NCI-H526 treated with DMSO at 0.1 percent for 48 hours (cell line): Measurements from ENCODE around the gene P2RY10.
"Not testable (repeated sequence)": the region's sequence is repeated elsewhere in the genome, so short reads cannot be mapped to it uniquely, and the experiment has no call there.

Source experiments
- DNase-seq: peaks from one replicate; lab custom pipeline; 2025; lab: John Stamatoyannopoulos, UW

P2RY10 gene, protein sequence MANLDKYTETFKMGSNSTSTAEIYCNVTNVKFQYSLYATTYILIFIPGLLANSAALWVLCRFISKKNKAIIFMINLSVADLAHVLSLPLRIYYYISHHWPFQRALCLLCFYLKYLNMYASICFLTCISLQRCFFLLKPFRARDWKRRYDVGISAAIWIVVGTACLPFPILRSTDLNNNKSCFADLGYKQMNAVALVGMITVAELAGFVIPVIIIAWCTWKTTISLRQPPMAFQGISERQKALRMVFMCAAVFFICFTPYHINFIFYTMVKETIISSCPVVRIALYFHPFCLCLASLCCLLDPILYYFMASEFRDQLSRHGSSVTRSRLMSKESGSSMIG

GRCh38 chrX:78945186-78945912 lies at the start of gene P2RY10:
TSS of gene P2RY10 (plus strand) at chrX:78945391. CDS start at chrX:78960521, 15,130 bp downstream.
- no peak for DNase-seq

DNA sequence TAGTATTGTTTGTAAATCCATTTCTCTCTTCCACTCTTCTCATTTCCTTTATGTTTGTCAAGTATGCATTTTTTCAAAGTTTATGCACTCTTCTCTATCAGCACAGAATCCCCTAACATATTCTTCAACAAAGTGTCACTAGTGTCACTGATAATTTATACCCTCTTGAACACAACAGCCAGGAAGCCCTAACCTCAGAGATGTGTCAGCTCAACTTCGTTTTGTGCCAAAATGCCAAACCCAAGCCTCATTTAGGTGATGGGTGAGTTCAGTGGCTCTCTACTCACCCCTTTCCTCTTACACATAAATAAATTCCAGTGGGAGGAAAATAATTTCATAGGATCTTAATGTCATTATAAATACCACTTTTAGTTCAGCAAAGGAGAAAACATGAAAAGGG lies 22.4 kb upstream of the P2RY10 start:
- no peak for DNase-seq

DNA sequence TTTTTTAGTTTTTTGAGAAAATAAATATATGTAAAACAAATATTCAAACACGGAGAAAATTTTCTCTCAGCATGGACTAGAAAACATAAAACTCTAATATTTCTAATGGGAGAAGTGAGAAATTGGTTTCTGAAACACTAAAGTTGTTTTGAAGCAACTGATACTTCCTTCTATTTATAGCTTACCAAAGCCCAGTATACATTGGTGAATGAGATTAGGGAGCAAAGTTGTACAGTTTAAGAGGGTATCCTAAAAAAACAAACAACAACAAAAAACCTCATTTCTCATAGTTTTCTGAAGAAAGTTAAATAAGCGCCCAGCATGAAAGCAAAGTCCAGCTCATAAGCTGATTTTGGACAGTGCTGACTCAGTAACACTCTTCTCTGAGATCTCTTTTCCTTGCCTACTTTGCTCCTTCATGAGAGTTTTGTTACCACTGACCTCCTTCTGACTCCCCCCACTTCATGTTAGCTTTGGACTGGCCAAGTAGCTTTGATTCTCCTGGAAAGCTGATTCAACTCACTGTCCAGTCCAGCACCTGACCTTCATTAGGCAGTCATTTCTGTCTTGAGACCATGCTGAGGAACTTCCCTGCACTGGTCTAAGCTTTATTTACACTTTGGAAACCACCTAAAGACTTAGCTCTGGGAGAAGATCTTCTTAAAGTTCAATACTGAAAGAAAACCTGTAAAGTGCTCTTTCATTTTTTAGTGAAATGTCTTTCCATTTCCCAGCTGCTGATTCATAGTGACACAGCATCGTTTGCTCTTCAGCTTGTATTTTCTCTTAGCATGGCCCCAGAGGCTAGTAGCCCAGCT lies 21.8 kb upstream of the P2RY10 start:
- DNase-seq = no peak

DNA sequence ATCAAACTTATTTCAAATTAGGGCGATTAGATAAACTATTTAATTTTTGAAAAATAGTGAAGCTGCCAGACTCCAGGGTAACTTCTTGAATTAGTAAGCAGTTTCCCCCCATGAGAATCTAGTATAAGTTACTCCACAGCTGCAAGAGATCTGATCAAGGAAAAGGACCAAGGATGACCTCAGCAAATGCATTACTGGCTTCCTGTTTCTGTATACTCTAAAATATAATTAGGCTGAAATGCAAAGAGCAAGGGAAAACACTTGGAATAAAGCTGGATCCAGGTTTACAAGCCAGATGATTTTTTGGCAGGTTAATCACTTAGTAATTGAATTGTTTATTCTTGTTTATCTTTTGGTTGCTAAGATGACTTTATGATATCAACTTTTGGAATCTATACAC lies 13.4 kb upstream of the P2RY10 start:
- no peak for DNase-seq

- no peak for DNase-seq
These were observed 10.3 kb upstream of the P2RY10 start for GRCh38 chrX:78934866-78935265.

- no peak for DNase-seq
These were observed 840 bp upstream of the P2RY10 start for GRCh38 chrX:78944351-78944750.

GRCh38 chrX:78946178-78946931 lies 1.2 kb downstream of the P2RY10 start:
- DNase-seq = no peak

DNA sequence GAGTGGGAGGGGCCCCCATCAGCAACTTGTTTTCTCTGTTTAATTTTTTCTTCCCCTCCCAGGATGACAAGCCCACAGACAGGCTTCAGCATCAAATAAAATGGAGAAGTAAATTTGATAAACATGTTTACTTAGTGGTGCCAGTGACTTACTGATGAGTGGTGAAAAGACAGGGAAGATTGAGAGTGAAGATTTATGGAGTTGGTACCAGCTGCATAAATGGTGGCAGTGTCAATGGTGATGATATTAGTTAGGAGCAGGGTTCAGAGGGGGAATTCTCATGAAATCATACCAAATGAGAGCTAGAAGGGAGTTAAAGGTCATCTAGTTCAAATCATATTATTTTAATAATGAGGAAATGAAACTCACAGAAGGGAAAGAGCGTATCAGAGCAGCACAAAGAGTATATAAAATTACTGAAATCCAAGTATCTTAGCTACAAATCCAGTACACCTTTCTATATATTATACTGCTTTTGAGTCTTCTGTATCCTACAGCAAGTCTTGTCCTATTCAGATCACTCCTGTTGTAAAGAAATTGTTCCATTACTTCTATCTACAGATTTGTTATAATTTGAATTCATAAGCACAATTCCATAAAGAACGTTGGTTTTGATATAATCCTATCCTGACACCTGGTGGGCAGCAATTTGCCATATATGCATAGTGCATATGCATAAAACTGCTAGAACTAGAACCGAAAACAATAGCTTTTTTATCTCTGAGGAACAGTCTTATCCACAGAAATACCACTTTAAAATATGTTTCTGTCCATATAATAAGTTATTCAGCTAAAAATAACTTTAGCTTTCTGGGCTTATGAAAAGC lies 5.0 kb downstream of the P2RY10 start:
- no peak for DNase-seq

GRCh38 chrX:78957049-78957767 lies 12.0 kb downstream of the P2RY10 start:
- DNase-seq = no peak

- DNase-seq = no peak
These were observed 12.6 kb downstream of the P2RY10 start for GRCh38 chrX:78957768-78958130.

DNA sequence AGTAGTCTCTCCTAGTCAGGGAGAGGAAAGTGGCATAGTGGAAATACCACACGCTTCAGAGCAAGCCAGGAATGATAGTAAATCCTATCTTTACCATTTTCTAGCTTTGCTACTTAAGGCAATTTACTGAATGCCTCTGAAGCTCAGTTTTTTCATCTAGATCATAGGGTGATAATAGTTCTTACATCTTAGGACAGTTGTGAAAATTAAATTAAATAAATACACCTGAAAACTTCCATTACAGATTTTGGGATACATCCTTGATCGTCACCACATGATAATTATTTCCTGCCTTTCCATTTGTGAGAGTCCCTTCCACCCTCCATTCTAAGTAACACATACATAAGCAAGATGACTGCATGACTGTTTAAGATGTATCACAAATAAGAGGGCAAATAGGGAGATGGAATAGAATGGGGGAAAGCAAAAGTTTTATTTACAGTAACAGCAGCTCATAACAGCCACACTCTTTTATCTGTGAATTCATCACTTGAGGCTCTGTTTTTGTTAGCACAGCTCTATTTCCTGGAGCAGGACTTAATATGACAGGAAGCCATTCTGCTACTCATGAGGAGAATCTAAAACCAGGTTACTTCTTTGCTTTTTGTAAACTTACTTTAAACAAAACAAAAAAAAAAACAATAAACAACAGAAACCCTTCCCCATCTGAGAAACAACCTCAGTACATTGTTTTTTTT lies 13.4 kb downstream of the P2RY10 start:
- DNase-seq = no peak

DNA sequence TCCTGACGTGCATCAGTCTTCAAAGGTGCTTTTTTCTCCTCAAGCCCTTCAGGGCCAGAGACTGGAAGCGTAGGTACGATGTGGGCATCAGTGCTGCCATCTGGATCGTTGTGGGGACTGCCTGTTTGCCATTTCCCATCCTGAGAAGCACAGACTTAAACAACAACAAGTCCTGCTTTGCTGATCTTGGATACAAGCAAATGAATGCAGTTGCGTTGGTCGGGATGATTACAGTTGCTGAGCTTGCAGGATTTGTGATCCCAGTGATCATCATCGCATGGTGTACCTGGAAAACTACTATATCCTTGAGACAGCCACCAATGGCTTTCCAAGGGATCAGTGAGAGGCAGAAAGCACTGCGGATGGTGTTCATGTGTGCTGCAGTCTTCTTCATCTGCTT lies 15.7 kb downstream of the P2RY10 start:
- no peak for DNase-seq

GRCh38 chrX:78964598-78964997 lies 19.4 kb downstream of the P2RY10 start:
- no peak for DNase-seq

- no peak for DNase-seq
These were observed 34.7 kb downstream of the P2RY10 start for GRCh38 chrX:78979789-78980464.

GRCh38 chrX:78989349-78989748 lies 44.2 kb downstream of the P2RY10 start:
- no peak for DNase-seq

DNA sequence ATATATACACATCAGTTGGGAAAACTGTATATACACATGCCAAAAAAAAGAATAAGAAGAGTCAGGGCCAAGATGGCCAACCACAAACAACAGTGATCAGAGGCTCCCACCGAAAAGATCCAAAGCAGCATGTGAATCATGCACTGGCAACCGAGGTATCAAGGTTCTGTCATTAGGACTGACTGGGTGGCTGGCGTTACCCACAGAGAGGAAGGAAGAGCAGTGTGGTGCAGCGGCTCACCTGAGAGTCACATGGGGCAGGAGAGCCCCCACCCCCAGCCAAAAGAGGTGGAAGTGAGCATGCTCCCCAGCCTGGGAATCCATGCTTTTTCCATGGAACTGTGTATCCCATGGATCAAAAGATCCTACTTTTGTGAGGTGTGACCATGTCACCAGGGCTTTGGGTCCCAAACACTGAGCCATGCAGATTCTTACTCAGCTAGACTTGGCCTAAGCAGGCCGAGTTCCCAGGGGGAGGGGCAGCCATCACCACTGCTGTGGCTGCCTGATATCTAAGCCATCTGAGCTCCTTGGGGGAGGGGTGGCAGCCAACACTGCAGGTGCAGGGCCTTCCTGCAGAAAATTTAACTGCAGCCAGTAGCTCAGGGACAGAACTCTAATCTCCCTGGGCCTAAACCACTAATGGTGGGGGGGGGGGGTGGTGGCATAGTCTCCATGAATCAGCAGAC lies 52.8 kb downstream of the P2RY10 start:
- no peak for DNase-seq

- DNase-seq = not testable (repeated sequence)
These were observed 62.3 kb downstream of the P2RY10 start for GRCh38 chrX:79007540-79007939.
